Measurements from ENCODE around the gene ACR.

DNA sequence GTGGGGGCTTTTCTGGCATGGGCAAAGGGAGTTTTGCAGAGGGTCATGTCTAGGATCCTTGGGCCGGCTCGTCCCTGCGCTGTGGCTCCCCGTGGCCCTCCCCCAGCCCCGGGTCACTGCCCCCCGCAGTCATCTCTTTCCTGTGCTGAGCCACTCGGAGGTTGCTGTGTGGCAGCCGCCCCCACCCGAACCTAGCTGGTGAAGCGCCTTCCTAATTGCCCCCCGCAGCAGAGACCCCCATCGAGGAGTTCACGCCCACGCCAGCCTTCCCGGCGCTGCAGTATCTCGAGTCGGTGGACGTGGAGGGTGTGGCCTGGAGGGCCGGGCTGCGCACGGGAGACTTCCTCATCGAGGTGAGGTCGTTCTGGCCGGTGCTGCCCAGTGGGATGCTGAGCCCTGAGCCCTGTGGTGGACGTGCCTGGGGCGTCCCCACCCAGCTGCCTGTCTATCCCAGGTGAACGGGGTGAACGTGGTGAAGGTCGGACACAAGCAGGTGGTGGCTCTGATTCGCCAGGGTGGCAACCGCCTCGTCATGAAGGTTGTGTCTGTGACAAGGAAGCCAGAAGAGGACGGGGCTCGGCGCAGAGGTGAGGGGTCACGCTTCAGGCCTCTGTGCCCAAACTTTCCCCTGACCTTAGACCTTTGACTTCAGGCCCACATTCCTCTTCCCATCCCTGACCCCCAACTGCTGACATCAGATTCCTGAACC is 33.3 kb upstream of the ACR start:
- TF ChIP-seq, protein P1, sequence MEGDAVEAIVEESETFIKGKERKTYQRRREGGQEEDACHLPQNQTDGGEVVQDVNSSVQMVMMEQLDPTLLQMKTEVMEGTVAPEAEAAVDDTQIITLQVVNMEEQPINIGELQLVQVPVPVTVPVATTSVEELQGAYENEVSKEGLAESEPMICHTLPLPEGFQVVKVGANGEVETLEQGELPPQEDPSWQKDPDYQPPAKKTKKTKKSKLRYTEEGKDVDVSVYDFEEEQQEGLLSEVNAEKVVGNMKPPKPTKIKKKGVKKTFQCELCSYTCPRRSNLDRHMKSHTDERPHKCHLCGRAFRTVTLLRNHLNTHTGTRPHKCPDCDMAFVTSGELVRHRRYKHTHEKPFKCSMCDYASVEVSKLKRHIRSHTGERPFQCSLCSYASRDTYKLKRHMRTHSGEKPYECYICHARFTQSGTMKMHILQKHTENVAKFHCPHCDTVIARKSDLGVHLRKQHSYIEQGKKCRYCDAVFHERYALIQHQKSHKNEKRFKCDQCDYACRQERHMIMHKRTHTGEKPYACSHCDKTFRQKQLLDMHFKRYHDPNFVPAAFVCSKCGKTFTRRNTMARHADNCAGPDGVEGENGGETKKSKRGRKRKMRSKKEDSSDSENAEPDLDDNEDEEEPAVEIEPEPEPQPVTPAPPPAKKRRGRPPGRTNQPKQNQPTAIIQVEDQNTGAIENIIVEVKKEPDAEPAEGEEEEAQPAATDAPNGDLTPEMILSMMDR (IDR thresholded peaks at IDR 0.05; ENCODE audit: low read depth, low read length), result no peak
- TF ChIP-seq EZH2phosphoT487 (IDR thresholded peaks at IDR 0.05; ENCODE audit: low read depth), result no peak

All from OCI-LY3 (cell line).